A549 (cell line): ENCODE data around the gene KRT3.

Experiments used
- CTCF ChIP-seq: fragments of >200 bp; sonication (Bioruptor Twin); formaldehyde crosslinking; IDR thresholded peaks from 3 replicates; pipeline ENCODE4 v1.5.1; 2016
- ESRRA ChIP-seq: fragments of 150-350 bp; IDR thresholded peaks from 2 replicates; pipeline ENCODE4 v1.6.1; 2014; ENCODE audit warnings: mild to moderate bottlenecking, low read length, borderline replicate concordance
- REST ChIP-seq: fragments of 200-600 bp; sonication (generic); IDR thresholded peaks from 2 replicates; pipeline ENCODE4 v1.6.1; 2016; ENCODE audit warnings: antibody characterized with exemption, mild to moderate bottlenecking, moderate library complexity
- TF ChIP-seq, protein P1 (sequence below): fragments of 250-450 bp; sonication (Bioruptor Pico); IDR thresholded peaks from 2 replicates; pipeline ENCODE4 v1.5.0; 2020; ENCODE audit warnings: low read depth, mild to moderate bottlenecking, moderate library complexity

DNA sequence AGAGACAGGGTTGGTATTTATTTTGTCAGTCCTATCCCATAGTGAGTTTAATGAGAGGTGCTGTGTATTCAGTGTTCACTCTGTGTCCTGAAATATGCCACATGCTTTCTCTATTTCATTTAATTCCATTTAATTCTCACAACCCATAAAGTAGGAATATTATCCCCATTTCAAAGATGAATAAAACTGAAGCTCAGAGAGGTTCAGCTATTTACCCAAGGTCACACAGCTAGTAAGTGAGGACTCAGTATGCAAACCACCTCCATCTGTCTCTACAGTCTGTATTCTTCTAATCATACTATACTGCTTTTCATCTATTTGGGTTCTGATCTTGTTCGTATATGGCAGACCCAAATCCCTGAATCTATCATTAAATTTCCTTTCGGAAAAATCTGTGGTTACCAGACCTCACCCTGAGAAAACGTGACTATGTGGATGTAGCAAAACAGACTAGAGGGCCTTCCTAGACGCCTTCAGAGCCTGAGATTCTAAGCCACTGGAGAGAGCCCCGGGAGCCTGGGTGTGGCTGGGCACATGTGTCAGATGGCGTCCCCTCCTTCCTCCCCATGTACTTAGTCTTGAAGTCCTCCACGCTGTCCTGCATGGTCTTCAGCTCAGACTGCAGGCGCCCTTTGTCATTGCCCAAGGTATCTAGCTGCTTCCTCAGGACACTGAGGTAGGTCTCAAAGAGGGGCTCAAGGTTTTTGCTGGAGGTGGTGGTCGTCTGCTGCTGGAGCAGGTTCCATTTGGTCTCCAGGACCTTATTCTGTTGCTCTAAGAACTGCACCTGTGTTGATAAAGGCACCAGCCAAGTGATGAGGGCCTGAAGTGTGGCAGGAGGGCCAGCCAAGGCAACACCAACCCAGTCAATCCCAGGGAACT lies 15.5 kb upstream of the KRT3 start:
- no peak for TF ChIP-seq ESRRA
- TF ChIP-seq, protein P1, sequence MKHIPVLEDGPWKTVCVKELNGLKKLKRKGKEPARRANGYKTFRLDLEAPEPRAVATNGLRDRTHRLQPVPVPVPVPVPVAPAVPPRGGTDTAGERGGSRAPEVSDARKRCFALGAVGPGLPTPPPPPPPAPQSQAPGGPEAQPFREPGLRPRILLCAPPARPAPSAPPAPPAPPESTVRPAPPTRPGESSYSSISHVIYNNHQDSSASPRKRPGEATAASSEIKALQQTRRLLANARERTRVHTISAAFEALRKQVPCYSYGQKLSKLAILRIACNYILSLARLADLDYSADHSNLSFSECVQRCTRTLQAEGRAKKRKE (CRISPR knock-in tag) = no peak
- no peak for TF ChIP-seq CTCF
- TF ChIP-seq REST = no peak
